Endothelial cell of umbilical vein (primary cell): ENCODE measurements around the gene RAD52. TPM values are rescaled to one million over a fixed set of nuclear protein-coding genes. Genes with fewer than 3 reads are reported as not detected.

Experiments used
- BruUV-seq: library from RNA; stranded (reverse); fragments of 400-500 nt; replicated peaks from 2 replicates; lab custom pipeline; 2021; lab: Mats Ljungman, UMichigan
- CTCF ChIA-PET: fragments of 300-600, 350-600 bp; sonication (Branson Sonifier 250); formaldehyde crosslinking; loops from one replicate; lab custom pipeline; 2021; ENCODE audit warnings: antibody characterized with exemption, inconsistent platforms; lab: Charles Lee
- POLR2A ChIA-PET: fragments of 300-600, 350-600 bp; sonication (Branson Sonifier 250); formaldehyde crosslinking; loops from one replicate; lab custom pipeline; 2021; ENCODE audit warnings: antibody characterized with exemption, inconsistent platforms; lab: Charles Lee
- DNase-seq: peaks from one replicate; pipeline ENCODE4 v3.0.0-alpha.2; 2011; ENCODE audit warnings: low read depth, low spot score
- FAIRE-seq: peaks from 2 replicates; lab custom pipeline; 2011; peaks lifted over from hg19 to GRCh38; lab: Jason Lieb, UNC
- H2AFZ ChIP-seq: 2 replicates; pipeline ENCODE4 v1.6.0; 2012; ENCODE audit warnings: low read depth, low read length, control low read depth, inconsistent platforms
- H3K27ac ChIP-seq: 2 replicates; pipeline ENCODE4 v1.5.1; 2011; ENCODE audit warnings: low read depth, mild to moderate bottlenecking, control low read depth, low read length, moderate library complexity; ENCODE audit not compliant: insufficient read depth
- H3K27me3 ChIP-seq, 2 experiments: 2 replicates each; pipeline versions ENCODE4 v1.6.0 to v1.6.1; 2011; ENCODE audit warnings: low read length in 2 of 2, mixed read lengths in 1 of 2; ENCODE audit not compliant: control insufficient read depth in 2 of 2, insufficient read depth in 2 of 2
- H3K36me3 ChIP-seq, 2 experiments: 2 replicates in 1 of 2; 3 replicates in 1 of 2; pipeline ENCODE4 v1.5.1; 2011; ENCODE audit warnings: low read length in 2 of 2, mild to moderate bottlenecking in 1 of 2, moderate library complexity in 1 of 2; ENCODE audit not compliant: control insufficient read depth in 2 of 2, insufficient read depth in 2 of 2; ENCODE audit errors: extremely low read depth in 1 of 2
- H3K4me1 ChIP-seq: 3 replicates; pipeline ENCODE4 v1.5.1; 2011; ENCODE audit warnings: mild to moderate bottlenecking, low read length; ENCODE audit not compliant: control insufficient read depth, insufficient read depth; ENCODE audit errors: extremely low read depth
- H3K4me2 ChIP-seq: 2 replicates; pipeline ENCODE4 v1.6.1; 2011; ENCODE audit warnings: low read length, control low read depth, mixed read lengths; ENCODE audit not compliant: insufficient read depth
- H3K4me3 ChIP-seq, 3 experiments: fragments of 200-600 bp in 1 of 3; sonication (generic), shearing (Covaris generic) in 1 of 3; replicated peaks in 1 of 3; 2 replicates each; pipeline ENCODE4 v1.5.1; 2011 to 2016; ENCODE audit warnings: control low read depth in 3 of 3, low read length in 3 of 3, mild to moderate bottlenecking in 2 of 3, inconsistent platforms in 1 of 3, low read depth in 1 of 3, moderate library complexity in 1 of 3; ENCODE audit not compliant: insufficient read depth in 1 of 3
- H3K79me2 ChIP-seq: 2 replicates; pipeline ENCODE4 v1.6.0; 2012; ENCODE audit warnings: low read length, inconsistent platforms; ENCODE audit not compliant: control insufficient read depth, insufficient read depth
- H3K9ac ChIP-seq: replicated peaks from 2 replicates; pipeline ENCODE3; 2011; ENCODE audit warnings: low read length, control low read depth; ENCODE audit not compliant: insufficient read depth; ENCODE audit errors: extremely low read depth
- H3K9me1 ChIP-seq: replicated peaks from 3 replicates; pipeline ENCODE4 v1.6.0; 2011; ENCODE audit warnings: mild to moderate bottlenecking, low read length; ENCODE audit not compliant: control insufficient read depth, insufficient read depth; ENCODE audit errors: extremely low read depth
- H3K9me3 ChIP-seq: replicated peaks from 2 replicates; pipeline ENCODE4 v1.5.1; 2012; ENCODE audit warnings: low read length, inconsistent platforms; ENCODE audit not compliant: control insufficient read depth, insufficient read depth
- H4K20me1 ChIP-seq: replicated peaks from 2 replicates; pipeline ENCODE3; 2011; ENCODE audit warnings: mild to moderate bottlenecking, low read length; ENCODE audit not compliant: control insufficient read depth, insufficient read depth; ENCODE audit errors: extremely low read depth
- EZH2 ChIP-seq: IDR thresholded peaks from 2 replicates; pipeline ENCODE4 v1.6.1; 2012; ENCODE audit warnings: borderline replicate concordance, low read depth, mild to moderate bottlenecking, moderate library complexity, low read length, inconsistent platforms; ENCODE audit not compliant: severe bottlenecking
- FOS ChIP-seq: IDR thresholded peaks from 2 replicates; pipeline ENCODE4 v1.6.1; 2011; ENCODE audit warnings: mild to moderate bottlenecking, low read length, moderate library complexity, borderline replicate concordance; ENCODE audit not compliant: insufficient read depth
- GATA2 ChIP-seq: IDR thresholded peaks from 2 replicates; pipeline ENCODE4 v1.7.0; 2011; ENCODE audit warnings: low read depth, mild to moderate bottlenecking, moderate library complexity, mixed read lengths, low read length; ENCODE audit not compliant: insufficient read length, insufficient read depth
- JUN ChIP-seq: IDR thresholded peaks from 2 replicates; pipeline ENCODE4 v1.6.1; 2011; ENCODE audit warnings: borderline replicate concordance, low read depth; ENCODE audit not compliant: insufficient read length, insufficient read depth
- MYC ChIP-seq: IDR thresholded peaks from one replicate; pipeline ENCODE4 v1.6.1; 2011; ENCODE audit warnings: mild to moderate bottlenecking, low read depth, low read length
- POLR2A ChIP-seq: IDR thresholded peaks from 2 replicates; pipeline ENCODE4 v1.6.1; 2012; ENCODE audit warnings: low read depth, mild to moderate bottlenecking, control low read depth, low read length
- POLR2AphosphoS5 ChIP-seq: IDR thresholded peaks from 2 replicates; pipeline ENCODE4 v1.6.1; 2012; ENCODE audit warnings: low read depth, mild to moderate bottlenecking, control low read depth, low read length, moderate library complexity; ENCODE audit not compliant: insufficient read depth
- dilution Hi-C: fragments of 300-500 bp; cut with MboI; formaldehyde crosslinking; loops from one replicate; pipeline ENCODE4 v1.15.0; 2019; ENCODE audit warnings: low sequenced_read_pairs; ENCODE audit not compliant: extremely low pct_ligation_motif_present
- intact Hi-C: fragments of 100-400 bp; cut with micrococcal nuclease; formaldehyde crosslinking; loops from one replicate; pipeline ENCODE4 v1.10.0; 2022
- polyA plus RNA-seq, 4 experiments: library from polyadenylated mRNA; depleted of rRNA in 3 of 4; stranded (reverse) in 3 of 4; unstranded in 1 of 4; fragments of >200 nt; gene quantifications; 2 replicates each; pipeline versions ENCODE4 v1.2.1 to v1.2.3, GENCODE V29; 2011 to 2012; ENCODE audit warnings: missing spikeins in 1 of 4
- total RNA-seq: library from RNA; stranded (reverse); gene quantifications from 2 replicates; pipeline ENCODE4 v1.2.3, GENCODE V29; 2021
- TF ChIP-seq, protein P1 (sequence below): IDR thresholded peaks from 2 replicates; pipeline ENCODE4 v1.6.1; 2011; ENCODE audit not compliant: insufficient read depth, insufficient read length
- TF ChIP-seq, protein P2 (sequence below), 2 donors: IDR thresholded peaks; 1 replicate in 1 of 2; 2 replicates in 1 of 2; pipeline ENCODE4 v1.5.1; 2011; ENCODE audit warnings: low read length in 2 of 2, mild to moderate bottlenecking in 2 of 2, moderate library complexity in 2 of 2, control low read depth in 1 of 2, inconsistent platforms in 1 of 2, low read depth in 1 of 2; ENCODE audit not compliant: insufficient read depth in 1 of 2; ENCODE audit errors: extremely low read depth in 1 of 2

The RAD52 gene
- total and polyA plus RNA-seq, 2 donors (not counting 3 experiments of a cell fraction or from before 2014, with no cell fraction given) = 9.4 to 16.1 TPM

DNA sequence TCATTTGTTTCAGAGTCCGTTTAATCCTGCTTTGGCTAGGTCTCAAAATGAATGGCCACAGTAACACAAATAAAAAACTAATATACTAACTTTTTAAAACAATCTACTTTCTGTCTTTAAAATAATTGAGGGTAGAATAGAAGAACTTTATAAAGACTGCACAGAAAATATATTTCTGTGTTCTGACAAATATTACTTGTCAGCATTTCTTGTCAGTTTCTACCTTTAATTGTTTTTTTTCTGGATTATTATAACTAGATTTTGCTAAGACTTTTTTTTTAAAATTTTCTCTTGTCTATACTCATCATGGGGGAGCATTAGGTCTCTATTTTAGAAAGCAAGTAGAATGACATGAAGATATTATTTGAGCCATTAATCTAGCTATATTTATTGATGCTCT is 86.2 kb downstream of the RAD52 start:
- Histone ChIP-seq H3K36me3 (peaks cover 10 to 16% of the 10 kb centered on the region in 2 experiments), H3K9me1 (no peaks in the 10 kb centered on the region), H3K4me3 (no peak overlapping the region), H3K9ac (no peak overlapping the region), H2AFZ (no peak overlapping the region), H3K27me3 (no peaks in the 10 kb centered on the region), H4K20me1 (no peaks in the 10 kb centered on the region), H3K79me2 (no peaks in the 10 kb centered on the region), H3K27ac (no peak overlapping the region), H3K4me1 (no peaks in the 10 kb centered on the region), H3K9me3 (no peaks in the 10 kb centered on the region), H3K4me2 (no peak overlapping the region)
- dilution Hi-C loops (no loop called here), intact Hi-C loops (loop anchor here (2.0 kb wide), 1 partner anchor 14 kb away; no protein-coding TSS in a partner anchor)
- no peak for DNase-seq
- TF ChIP-seq GATA2 (no peak), JUN (no peak)
- CTCF ChIA-PET = interaction anchor here (2.4 kb wide), 1 partner anchor 109 kb away, joined by 6 read pairs; no protein-coding TSS in a partner anchor
- BruUV-seq = no TSS peak
- no peak for FAIRE-seq
- POLR2A ChIA-PET = no interaction called here

DNA sequence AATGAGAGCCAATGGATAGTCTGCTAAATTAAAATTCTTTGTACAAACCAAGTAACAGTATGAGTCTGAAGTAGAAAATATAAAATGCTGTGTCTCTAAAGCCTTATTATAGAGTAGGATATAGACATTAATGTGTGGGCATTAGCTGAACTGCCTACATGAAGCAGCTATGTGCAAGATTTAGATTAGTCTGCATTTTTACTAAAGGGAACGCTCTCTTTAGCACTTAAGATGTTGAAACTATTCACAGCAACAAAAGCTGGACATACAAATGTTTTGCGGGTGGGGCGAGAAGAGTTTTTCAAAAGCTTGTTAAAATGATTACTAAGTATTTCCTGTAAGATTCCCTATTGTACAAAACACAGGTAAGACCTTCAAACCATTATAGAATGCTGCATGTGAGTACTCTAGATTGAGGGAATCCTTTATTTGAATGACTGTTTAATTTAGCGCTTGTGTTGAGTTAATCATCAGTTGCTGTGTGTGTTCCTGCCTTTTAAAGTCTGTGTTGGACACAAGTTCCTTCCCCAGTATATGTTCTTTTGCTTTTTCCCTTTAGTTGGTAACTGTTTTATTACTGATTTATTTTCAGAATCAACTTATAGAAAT is 87.1 kb downstream of the RAD52 start:
- Histone ChIP-seq H3K36me3 (peaks cover 10 to 14% of the 10 kb centered on the region in 2 experiments), H3K4me1 (no peaks in the 10 kb centered on the region), H3K27me3 (no peaks in the 10 kb centered on the region), H3K4me3 (no peak overlapping the region), H3K27ac (no peak overlapping the region), H3K9me3 (no peaks in the 10 kb centered on the region), H3K79me2 (no peaks in the 10 kb centered on the region), H3K4me2 (no peak overlapping the region), H4K20me1 (no peaks in the 10 kb centered on the region), H2AFZ (no peak overlapping the region), H3K9me1 (no peaks in the 10 kb centered on the region), H3K9ac (no peak overlapping the region)
- TF ChIP-seq EZH2 (no peak), FOS (no peak), POLR2A (no peak), JUN (no peak), MYC (no peak), POLR2AphosphoS5 (no peak), GATA2 (no peak)
- TF ChIP-seq, protein P1, sequence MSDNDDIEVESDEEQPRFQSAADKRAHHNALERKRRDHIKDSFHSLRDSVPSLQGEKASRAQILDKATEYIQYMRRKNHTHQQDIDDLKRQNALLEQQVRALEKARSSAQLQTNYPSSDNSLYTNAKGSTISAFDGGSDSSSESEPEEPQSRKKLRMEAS = no peak
- TF ChIP-seq, protein P2, sequence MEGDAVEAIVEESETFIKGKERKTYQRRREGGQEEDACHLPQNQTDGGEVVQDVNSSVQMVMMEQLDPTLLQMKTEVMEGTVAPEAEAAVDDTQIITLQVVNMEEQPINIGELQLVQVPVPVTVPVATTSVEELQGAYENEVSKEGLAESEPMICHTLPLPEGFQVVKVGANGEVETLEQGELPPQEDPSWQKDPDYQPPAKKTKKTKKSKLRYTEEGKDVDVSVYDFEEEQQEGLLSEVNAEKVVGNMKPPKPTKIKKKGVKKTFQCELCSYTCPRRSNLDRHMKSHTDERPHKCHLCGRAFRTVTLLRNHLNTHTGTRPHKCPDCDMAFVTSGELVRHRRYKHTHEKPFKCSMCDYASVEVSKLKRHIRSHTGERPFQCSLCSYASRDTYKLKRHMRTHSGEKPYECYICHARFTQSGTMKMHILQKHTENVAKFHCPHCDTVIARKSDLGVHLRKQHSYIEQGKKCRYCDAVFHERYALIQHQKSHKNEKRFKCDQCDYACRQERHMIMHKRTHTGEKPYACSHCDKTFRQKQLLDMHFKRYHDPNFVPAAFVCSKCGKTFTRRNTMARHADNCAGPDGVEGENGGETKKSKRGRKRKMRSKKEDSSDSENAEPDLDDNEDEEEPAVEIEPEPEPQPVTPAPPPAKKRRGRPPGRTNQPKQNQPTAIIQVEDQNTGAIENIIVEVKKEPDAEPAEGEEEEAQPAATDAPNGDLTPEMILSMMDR (IDR thresholded peaks at IDR 0.05; ENCODE audit: extremely low read depth in 1 of 2, insufficient read depth in 1 of 2, low read depth in 1 of 2, low read length in 2 of 2) = no peak
- no peak for FAIRE-seq
- ChIA-PET POLR2A (no interaction called here), CTCF (interaction anchor here (1.5 to 2.4 kb wide), 2 partner anchors 47 to 108 kb away, joined by 4 to 6 read pairs; no protein-coding TSS in a partner anchor)
- intact Hi-C loops = loop anchor here (2.0 kb wide), 1 partner anchor 14 kb away; no protein-coding TSS in a partner anchor
- BruUV-seq = no TSS peak
- dilution Hi-C loops = no loop called here
- DNase-seq = no peak
